Loucy (cell line): ENCODE data around the gene LOXL1.

Experiments used
- H2AFZ ChIP-seq: fragments of 200-600 bp; sonication (generic); 2 replicates; pipeline ENCODE4 v1.6.0; 2016; ENCODE audit warnings: antibody characterized with exemption, mild to moderate bottlenecking, low read length, moderate library complexity
- H3F3A ChIP-seq: fragments of 200-600 bp; 2 replicates; pipeline ENCODE4 v1.6.0; 2016; ENCODE audit warnings: antibody characterized with exemption, low read depth, mild to moderate bottlenecking
- H3K27me3 ChIP-seq: fragments of 200-600 bp; sonication (generic); 2 replicates; pipeline ENCODE4 v1.6.1; 2014; ENCODE audit warnings: low read length, mild to moderate bottlenecking; ENCODE audit not compliant: insufficient read depth, poor library complexity, severe bottlenecking
- H3K36me3 ChIP-seq: fragments of 200-600 bp; sonication (generic); 2 replicates; pipeline ENCODE4 v1.6.1; 2016; ENCODE audit warnings: low read length; ENCODE audit not compliant: insufficient read depth
- H3K4me1 ChIP-seq: fragments of 200-600 bp; sonication (generic); 2 replicates; pipeline ENCODE4 v1.5.1; 2014; ENCODE audit warnings: low read length, mild to moderate bottlenecking; ENCODE audit not compliant: insufficient read depth, poor library complexity, severe bottlenecking
- H3K4me2 ChIP-seq: fragments of 200-600 bp; sonication (generic); 2 replicates; pipeline ENCODE4 v1.6.0; 2014; ENCODE audit warnings: antibody characterized with exemption, low read length, low read depth, mild to moderate bottlenecking; ENCODE audit not compliant: poor library complexity, severe bottlenecking
- H3K4me3 ChIP-seq: fragments of 200-600 bp; sonication (generic); 2 replicates; pipeline ENCODE4 v1.5.1; 2014; ENCODE audit warnings: low read length, mild to moderate bottlenecking, mixed read lengths; ENCODE audit not compliant: poor library complexity, severe bottlenecking
- H3K79me2 ChIP-seq: fragments of 200-600 bp; sonication (generic); 2 replicates; pipeline ENCODE4 v1.6.1; 2014; ENCODE audit warnings: low read length; ENCODE audit not compliant: insufficient read depth
- H3K9ac ChIP-seq: fragments of 200-600 bp; sonication (generic); 2 replicates; pipeline ENCODE4 v1.6.0; 2014; ENCODE audit warnings: mild to moderate bottlenecking, low read depth, low read length, moderate library complexity; ENCODE audit not compliant: poor library complexity, severe bottlenecking
- H3K9me2 ChIP-seq: fragments of 200-600 bp; sonication (generic); replicated peaks from 2 replicates; pipeline ENCODE4 v1.6.1; 2016; ENCODE audit warnings: low read depth, low read length, mixed read lengths
- H3K9me3 ChIP-seq: fragments of 200-600 bp; sonication (generic); 2 replicates; pipeline ENCODE4 v1.6.1; 2014; ENCODE audit warnings: mild to moderate bottlenecking, antibody characterized with exemption, low read length, low read depth; ENCODE audit not compliant: insufficient read depth
- H4K20me1 ChIP-seq: fragments of 200-600 bp; sonication (generic); 2 replicates; pipeline ENCODE4 v1.6.0; 2014; ENCODE audit warnings: antibody characterized with exemption, low read length, mild to moderate bottlenecking; ENCODE audit not compliant: insufficient read depth, poor library complexity, severe bottlenecking
- CTCF ChIP-seq: fragments of 200-600 bp; sonication (generic); conservative IDR thresholded peaks from 2 replicates; pipeline ENCODE4 v1.5.1; 2014; ENCODE audit warnings: mild to moderate bottlenecking, antibody characterized with exemption, low read length
- EZH2phosphoT487 ChIP-seq: fragments of 200-600 bp; IDR thresholded peaks from 2 replicates; pipeline ENCODE4 v1.6.1; 2018; ENCODE audit warnings: antibody characterized with exemption, mild to moderate bottlenecking, moderate library complexity, borderline replicate concordance

LOXL1 gene

GRCh38 chr15:73918784-73919183 lies 7.5 kb upstream of the LOXL1 start:
- no peak overlapping the region for H2AFZ ChIP-seq
- H3K9ac ChIP-seq, result no peak overlapping the region
- TF ChIP-seq EZH2phosphoT487 (no peak), CTCF (no peak)
- H3F3A ChIP-seq, result no peaks in the 10 kb centered on the region
- H3K9me3 ChIP-seq, result peaks cover 9% of the 10 kb centered on the region; the same call in 1 of the 2 replicates
- no peaks in the 10 kb centered on the region for H4K20me1 ChIP-seq
- H3K79me2 ChIP-seq, result no peaks in the 10 kb centered on the region
- no peak overlapping the region for H3K4me3 ChIP-seq
- peaks cover 48% of the 10 kb centered on the region for H3K4me1 ChIP-seq
- H3K27me3 ChIP-seq, result no peaks in the 10 kb centered on the region
- H3K9me2 ChIP-seq, result no peaks in the 10 kb centered on the region
- no peak overlapping the region for H3K4me2 ChIP-seq
- no peaks in the 10 kb centered on the region for H3K36me3 ChIP-seq

- H3K9me2 ChIP-seq, result no peaks in the 10 kb centered on the region
- no peaks in the 10 kb centered on the region for H3K36me3 ChIP-seq
- peaks cover 50% of the 10 kb centered on the region for H3K4me1 ChIP-seq
- H3K9ac ChIP-seq, result no peak overlapping the region
- H3K4me2 ChIP-seq, result peak overlapping the region; percentile 40
- no peaks in the 10 kb centered on the region for H3K27me3 ChIP-seq
- TF ChIP-seq EZH2phosphoT487, result no peak
- no peak for TF ChIP-seq CTCF
- no peaks in the 10 kb centered on the region for H3F3A ChIP-seq
- H3K9me3 ChIP-seq, result peaks cover 9% of the 10 kb centered on the region; the same call in 1 of the 2 replicates
- no peaks in the 10 kb centered on the region for H4K20me1 ChIP-seq
- H3K79me2 ChIP-seq, result no peaks in the 10 kb centered on the region
- H3K4me3 ChIP-seq, result no peak overlapping the region
- H2AFZ ChIP-seq, result no peak overlapping the region
Measured at GRCh38 chr15:73919706-73920105, 6.6 kb upstream of the LOXL1 start.

- H3K9me3 ChIP-seq, result peaks cover 9% of the 10 kb centered on the region; the same call in 1 of the 2 replicates
- H3K9me2 ChIP-seq, result no peaks in the 10 kb centered on the region
- peak overlapping the region; percentile 34 for H3K9ac ChIP-seq
- H3K36me3 ChIP-seq, result no peaks in the 10 kb centered on the region
- peaks cover 52% of the 10 kb centered on the region for H3K4me1 ChIP-seq
- TF ChIP-seq EZH2phosphoT487 (no peak), CTCF (no peak)
- H3K27me3 ChIP-seq, result no peaks in the 10 kb centered on the region
- H3F3A ChIP-seq, result no peaks in the 10 kb centered on the region
- H4K20me1 ChIP-seq, result no peaks in the 10 kb centered on the region
- no peaks in the 10 kb centered on the region for H3K79me2 ChIP-seq
- no peak overlapping the region for H3K4me2 ChIP-seq
- no peak overlapping the region for H3K4me3 ChIP-seq
- H2AFZ ChIP-seq, result no peak overlapping the region
Measured at GRCh38 chr15:73921254-73921925, 4.9 kb upstream of the LOXL1 start.
